GM12873 (cell line): ENCODE measurements around the gene ADAM12.

Experiments used
- CTCF ChIP-seq: IDR thresholded peaks from 2 replicates; pipeline ENCODE4 v1.5.1; 2012; ENCODE audit warnings: low read depth, mild to moderate bottlenecking, moderate library complexity, low read length, control low read depth; ENCODE audit not compliant: insufficient read depth; ENCODE audit errors: missing control alignments

The ADAM12 gene

DNA sequence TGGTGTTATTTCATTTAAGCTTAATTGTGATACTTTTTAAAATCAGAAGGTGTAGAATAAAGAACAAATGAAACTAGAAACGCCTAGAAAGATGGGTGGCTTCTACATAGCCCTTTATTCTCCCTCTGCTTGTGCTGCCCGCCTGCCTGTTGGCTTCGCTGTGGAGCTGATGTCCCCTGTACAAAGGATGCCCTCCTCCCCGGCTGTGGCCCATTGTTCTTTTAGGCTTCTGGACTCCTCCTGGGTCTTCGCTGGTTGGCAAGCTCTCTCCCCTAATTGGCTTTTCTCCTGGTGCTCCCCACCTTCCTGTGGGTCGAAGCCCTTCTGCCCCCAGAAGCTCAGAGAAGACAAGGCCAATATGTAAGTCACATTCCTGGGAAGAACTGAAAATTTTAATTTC, 393.7 kb downstream of the ADAM12 start:
- TF ChIP-seq CTCF, result no peak

- no peak for TF ChIP-seq CTCF
Observed at GRCh38 chr10:125992254-125992653, 396.0 kb downstream of the ADAM12 start.

DNA sequence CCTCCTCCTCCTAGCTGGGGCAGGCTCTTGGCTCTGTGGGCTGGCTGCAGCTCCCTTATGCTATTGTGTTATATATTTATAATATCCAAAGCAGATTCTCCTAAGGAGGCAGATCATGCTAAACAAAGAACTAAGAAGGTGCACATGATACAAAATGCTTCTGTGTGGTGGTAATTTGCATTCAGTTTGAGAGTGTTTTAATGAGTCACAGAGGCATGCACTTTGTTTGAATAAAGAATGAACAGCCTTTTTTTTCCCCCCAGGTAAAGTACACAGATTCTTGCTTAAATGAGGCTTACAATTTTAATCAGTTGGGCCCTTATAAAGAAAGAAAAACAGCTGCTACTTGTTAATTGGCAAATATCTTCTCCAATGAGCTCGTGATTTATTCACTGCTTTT, 396.9 kb downstream of the ADAM12 start:
- TF ChIP-seq CTCF, result no peak

DNA sequence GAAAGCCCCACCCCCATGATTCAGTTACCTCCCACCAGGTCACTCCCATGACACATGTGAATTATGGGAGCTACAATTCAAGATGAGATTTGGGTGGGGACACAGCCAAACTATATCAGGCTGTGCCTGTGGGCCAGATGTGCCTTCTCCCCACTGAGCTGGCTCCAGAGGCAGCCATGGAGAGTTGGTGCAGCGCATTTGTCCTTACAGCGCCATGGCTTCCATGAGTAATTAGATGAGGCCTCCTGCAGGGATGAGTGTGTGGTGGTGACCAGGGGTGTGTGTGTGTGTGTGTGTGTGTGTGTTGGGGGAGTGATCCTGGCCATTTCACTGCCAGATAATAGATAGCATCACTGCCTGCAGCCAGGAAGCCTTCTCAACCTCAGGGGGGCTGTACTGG, 397.3 kb downstream of the ADAM12 start:
- TF ChIP-seq CTCF, result no peak

- no peak for TF ChIP-seq CTCF
Observed at GRCh38 chr10:125989791-125990190, 398.5 kb downstream of the ADAM12 start.

DNA sequence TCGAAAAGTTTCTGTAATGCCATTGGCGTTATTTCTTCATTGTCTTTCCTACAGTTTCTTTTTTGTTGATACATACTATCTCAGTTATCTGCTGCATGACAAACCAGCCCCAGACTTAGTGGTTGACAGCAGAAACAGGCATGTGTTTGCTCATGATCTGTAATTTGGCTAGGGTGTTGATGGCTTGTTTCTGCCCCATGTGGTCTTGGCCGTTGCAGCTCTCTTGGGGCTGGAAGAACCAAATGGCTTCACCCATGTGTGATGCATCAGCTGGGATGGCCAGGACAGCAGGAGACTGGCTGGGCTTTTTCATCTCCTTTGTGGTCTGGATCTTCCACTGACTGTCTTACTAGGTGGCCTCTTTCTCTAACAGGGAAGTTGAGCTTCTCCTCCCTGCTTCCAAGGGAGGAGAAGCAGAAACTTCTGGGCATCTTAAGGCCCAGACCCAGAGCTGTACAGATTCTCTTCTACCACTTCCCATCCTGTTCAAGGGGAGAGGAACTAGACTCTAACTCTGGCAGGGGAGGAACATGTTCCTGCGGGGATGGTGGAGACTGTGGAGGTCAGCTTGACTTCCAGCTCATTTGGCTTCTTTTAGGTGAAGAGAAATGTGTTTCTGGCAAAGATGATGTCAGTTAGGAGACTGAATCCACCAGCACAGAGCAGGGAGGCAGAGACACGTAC, 402.6 kb downstream of the ADAM12 start:
- no peak for TF ChIP-seq CTCF

GRCh38 chr10:125984865-125985495, 403.3 kb downstream of the ADAM12 start:
- TF ChIP-seq CTCF, result no peak
